ENCODE measurements around the gene RHBDF2.

Gene RHBDF2

DNA sequence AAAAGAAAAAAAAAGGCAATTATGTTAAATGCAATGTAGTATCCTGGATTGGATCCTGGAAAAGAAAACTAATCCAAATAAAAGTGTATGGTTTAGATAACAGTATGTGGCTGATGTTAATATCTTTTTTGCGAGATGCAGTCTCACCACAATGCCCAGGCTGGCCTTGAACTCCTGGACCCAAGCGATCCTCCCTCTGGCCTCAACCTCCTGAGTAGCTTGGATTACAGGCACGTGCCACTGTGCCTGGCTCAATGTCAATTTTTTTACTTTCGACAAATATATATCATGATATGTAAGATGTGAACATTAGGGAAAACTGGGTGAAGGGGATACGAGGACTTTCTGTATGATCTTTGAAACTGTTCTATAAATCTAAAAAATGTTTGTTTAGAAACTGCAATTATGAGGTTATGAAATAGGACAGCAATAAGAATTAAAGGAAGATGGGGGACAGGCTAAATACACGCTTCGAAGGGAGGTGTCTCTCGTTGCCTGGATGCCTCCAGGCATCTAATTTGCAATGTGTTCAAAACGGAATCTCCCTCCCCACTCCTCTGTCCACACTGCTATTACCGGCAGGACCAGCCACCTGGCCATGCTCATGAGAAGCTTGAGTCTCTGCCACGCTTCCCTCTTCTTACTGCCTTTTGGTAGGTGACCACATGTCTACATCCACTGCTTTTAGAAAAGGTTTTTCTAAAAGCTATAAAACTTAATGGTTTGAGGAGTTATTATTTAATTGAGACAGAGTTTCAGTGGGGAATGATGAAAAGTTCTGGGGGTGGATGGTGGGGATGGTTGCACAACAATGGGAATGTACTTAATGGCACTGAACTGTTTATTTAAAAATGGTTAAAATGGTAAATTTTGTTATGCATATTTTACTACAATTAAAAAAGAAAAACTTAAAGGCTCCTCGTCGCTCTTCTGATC is 63.5 kb downstream of the RHBDF2 start:
- DNase-seq (ENCODE audit: low read depth) = no peak

- no peak for DNase-seq (ENCODE audit: low read depth)
Measured at GRCh38 chr17:76435751-76436150, 65.5 kb downstream of the RHBDF2 start.

- DNase-seq (ENCODE audit: low read depth) = no peak
Measured at GRCh38 chr17:76434870-76435269, 66.4 kb downstream of the RHBDF2 start.

- no peak for DNase-seq (ENCODE audit: low read depth)
Measured at GRCh38 chr17:76433693-76434092, 67.5 kb downstream of the RHBDF2 start.

DNA sequence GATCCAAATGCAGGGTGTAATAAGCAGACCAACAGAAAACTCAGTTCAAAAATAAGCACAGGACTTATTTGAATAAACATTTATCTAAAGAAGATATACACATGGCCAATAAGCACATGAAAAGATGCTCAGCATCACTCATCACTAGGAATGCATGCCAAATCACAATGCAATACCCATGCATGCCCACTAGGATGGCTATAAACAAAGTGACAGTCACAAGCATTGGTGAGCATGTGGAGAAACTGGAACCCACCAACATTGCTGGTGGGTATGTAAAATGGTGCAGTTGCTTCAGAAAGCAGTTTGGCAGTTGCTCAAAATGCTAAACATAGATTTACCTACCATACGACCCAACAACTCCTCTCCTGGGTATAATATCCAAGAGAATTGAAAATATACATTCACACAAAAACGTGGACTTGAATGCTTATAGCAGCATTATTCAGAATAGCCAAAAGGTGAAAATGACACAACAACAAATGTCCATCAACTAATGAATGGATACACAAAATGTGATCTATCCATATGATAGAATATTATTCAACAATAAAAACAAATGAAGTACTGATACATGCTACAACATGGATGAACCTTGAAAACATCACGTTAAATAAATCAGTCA is 68.4 kb downstream of the RHBDF2 start:
- DNase-seq (ENCODE audit: low read depth) = no peak

- no peak for DNase-seq (ENCODE audit: low read depth)
Measured at GRCh38 chr17:76432004-76432403, 69.2 kb downstream of the RHBDF2 start.

- no peak for DNase-seq (ENCODE audit: low read depth)
Measured at GRCh38 chr17:76431509-76431908, 69.7 kb downstream of the RHBDF2 start.

DNA sequence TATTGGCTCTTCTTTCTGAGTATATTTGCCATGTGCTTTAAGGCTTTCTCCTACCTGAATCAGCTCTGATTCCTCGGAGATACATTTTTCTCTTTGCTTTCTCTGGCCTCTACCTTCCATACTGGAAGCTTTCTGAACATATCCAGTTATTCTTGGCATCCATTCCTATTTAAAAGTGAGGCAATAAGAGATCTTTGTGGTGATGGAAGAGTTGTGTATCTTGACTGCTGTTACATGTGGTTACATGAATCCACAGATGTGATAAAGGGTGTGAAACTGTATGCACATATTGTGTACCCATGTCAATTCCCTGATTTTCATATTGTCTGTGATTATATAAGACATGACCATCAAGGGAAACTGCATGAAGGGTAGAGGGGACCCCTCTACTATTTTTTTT is 72.7 kb downstream of the RHBDF2 start:
- DNase-seq (ENCODE audit: low read depth) = no peak

DNA sequence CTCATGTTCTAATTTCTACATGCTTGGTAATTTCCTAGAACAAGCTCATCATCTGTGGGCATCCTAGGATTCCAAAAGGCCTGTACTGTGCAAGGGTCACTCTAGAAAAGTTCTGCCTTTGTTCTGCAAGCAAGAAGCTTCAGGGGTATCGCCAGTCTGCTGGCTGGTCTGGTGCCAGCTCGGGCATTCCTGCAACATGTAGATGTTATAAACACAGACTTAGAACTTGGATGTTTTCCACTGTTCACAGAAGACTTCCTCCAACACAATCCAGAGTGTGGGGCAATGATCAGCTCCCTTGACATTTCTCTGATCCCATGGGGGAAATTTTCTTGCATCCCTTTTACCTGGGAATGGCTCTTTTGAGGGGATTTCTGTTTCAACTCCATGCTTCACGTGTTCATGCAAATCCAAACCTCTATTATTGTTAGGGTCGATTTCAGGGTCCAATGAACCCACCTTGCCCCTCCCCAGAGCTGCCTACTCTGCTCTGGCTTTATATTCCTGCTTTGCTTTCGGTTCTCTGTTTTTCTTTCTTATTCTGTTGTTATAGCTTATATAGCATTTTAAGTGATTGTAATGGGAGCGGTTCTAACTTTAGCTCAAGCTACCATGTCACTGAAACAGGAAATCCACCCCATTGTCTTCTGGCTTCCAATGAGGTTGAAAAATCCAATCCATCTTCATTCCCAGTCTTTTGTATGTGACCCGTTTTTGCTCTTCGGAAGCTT is 73.6 kb downstream of the RHBDF2 start:
- no peak for DNase-seq (ENCODE audit: low read depth)

DNA sequence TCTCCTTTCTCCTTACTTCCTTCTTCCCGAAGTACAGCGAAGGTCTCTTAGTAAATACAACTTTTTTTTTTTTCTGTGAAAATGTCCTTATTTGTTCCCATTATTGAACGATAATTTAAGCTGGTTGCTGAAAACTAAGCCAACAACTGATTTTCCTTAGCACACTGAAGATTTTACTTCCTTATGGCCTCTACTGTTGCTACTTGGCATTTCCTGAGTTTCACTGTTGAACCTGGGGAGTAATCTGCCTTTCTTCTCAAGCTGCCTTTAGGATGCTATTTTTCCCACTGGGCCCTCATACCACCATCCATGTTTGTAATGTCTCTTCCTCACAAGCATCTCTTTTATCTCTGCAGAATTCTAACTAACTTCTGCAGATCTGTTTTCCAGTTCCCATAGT is 74.4 kb downstream of the RHBDF2 start:
- DNase-seq (ENCODE audit: low read depth) = no peak

GRCh38 chr17:76422860-76423259 is 78.4 kb downstream of the RHBDF2 start:
- DNase-seq (ENCODE audit: low read depth) = no peak

DNA sequence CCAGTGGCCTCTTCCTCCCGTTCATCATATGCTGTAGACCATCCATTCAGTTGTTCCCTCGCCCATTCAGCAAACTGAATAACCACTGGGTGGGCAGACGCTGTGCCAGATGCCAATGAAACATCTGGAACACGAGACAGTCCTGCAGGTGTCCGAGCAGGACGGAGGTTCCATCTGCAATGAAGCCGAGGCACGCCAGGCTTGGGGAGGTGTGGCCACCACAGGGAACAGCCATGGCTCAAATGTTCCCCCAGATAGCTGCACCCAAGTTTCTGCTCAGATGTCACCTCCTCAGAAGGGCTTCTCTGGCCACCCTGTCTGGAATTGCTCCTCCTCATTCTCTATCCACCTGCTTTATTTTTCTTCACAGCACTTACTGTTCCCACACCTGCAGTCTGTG is 78.8 kb downstream of the RHBDF2 start:
- DNase-seq (ENCODE audit: low read depth) = no peak

GRCh38 chr17:76421044-76421407 is 80.2 kb downstream of the RHBDF2 start:
- DNase-seq (ENCODE audit: low read depth) = no peak

Data from stimulated activated CD8-positive, alpha-beta memory T cell treated with anti-CD3 and anti-CD28 coated beads, Interleukin-15, amount 100 ng/mL, for 24 hours (primary cell).